SK-N-SH treated with all-trans-retinoic acid at 6 μM for 48 hours (cell line): ENCODE measurements around the gene RSAD1.
A peak's percentile ranks its signal among the peaks of the same experiment; 100 is the strongest.

ENCODE experiments used
- ATAC-seq: fragments of 200-7000 bp; cut with Tn5 transposase; 3 replicates; pipeline ENCODE4 v1.9.1; 2020; ENCODE audit warnings: mild to moderate bottlenecking, moderate library complexity
- ARNTL ChIP-seq: fragments of 450-650 bp; formaldehyde crosslinking; IDR thresholded peaks from 2 replicates; pipeline ENCODE4 v1.5.0; 2020; ENCODE audit warnings: low read depth, mild to moderate bottlenecking, moderate library complexity, borderline replicate concordance
- BACH2 ChIP-seq: fragments of 250-450 bp; sonication (Bioruptor Pico); IDR thresholded peaks from 2 replicates; pipeline ENCODE4 v1.9.0; 2021; ENCODE audit warnings: mild to moderate bottlenecking, borderline replicate concordance
- CREB5 ChIP-seq: fragments of 250-450 bp; sonication (Bioruptor Pico); IDR thresholded peaks from 2 replicates; pipeline ENCODE4 v1.5.1; 2020; ENCODE audit warnings: low read depth, mild to moderate bottlenecking, moderate library complexity
- CSDC2 ChIP-seq: fragments of 250-450 bp; sonication (Bioruptor Pico); IDR thresholded peaks from 2 replicates; pipeline ENCODE4 v1.5.0; 2020; ENCODE audit warnings: mild to moderate bottlenecking, moderate library complexity
- CSRNP3 ChIP-seq: fragments of 250-450 bp; sonication (Bioruptor Pico); IDR thresholded peaks from 2 replicates; pipeline ENCODE4 v1.5.1; 2021; ENCODE audit warnings: mild to moderate bottlenecking, moderate library complexity
- ESRRG ChIP-seq: fragments of 250-450 bp; sonication (Bioruptor Pico); IDR thresholded peaks from 2 replicates; pipeline ENCODE4 v1.6.1; 2021; ENCODE audit warnings: mild to moderate bottlenecking
- GLIS3 ChIP-seq: fragments of 250-450 bp; sonication (Bioruptor Pico); IDR thresholded peaks from 2 replicates; pipeline ENCODE4 v1.5.0; 2020; ENCODE audit warnings: mild to moderate bottlenecking, moderate library complexity
- ISL1 ChIP-seq: fragments of 250-450 bp; sonication (Bioruptor Pico); IDR thresholded peaks from 2 replicates; pipeline ENCODE4 v2.1.2; 2022; ENCODE audit warnings: mild to moderate bottlenecking, moderate library complexity
- OSR1 ChIP-seq: fragments of 250-450 bp; sonication (Bioruptor Pico); IDR thresholded peaks from 2 replicates; pipeline ENCODE4 v1.8.0; 2022; ENCODE audit warnings: moderate library complexity, mild to moderate bottlenecking, inconsistent platforms
- PATZ1 ChIP-seq: fragments of 250-450 bp; sonication (Bioruptor Pico); IDR thresholded peaks from 2 replicates; pipeline ENCODE4 v1.8.0; 2020; ENCODE audit warnings: mild to moderate bottlenecking, moderate library complexity, borderline replicate concordance
- POU6F1 ChIP-seq: fragments of 250-450 bp; sonication (Bioruptor Pico); IDR thresholded peaks from 2 replicates; pipeline ENCODE4 v1.8.0; 2021; ENCODE audit warnings: low read depth, mild to moderate bottlenecking, moderate library complexity, borderline replicate concordance
- PPARA ChIP-seq: fragments of 250-450 bp; sonication (Bioruptor Pico); IDR thresholded peaks from 2 replicates; pipeline ENCODE4 v1.5.0; 2020; ENCODE audit warnings: mild to moderate bottlenecking, borderline replicate concordance
- RARB ChIP-seq: fragments of 250-450 bp; sonication (Bioruptor Pico); IDR thresholded peaks from 2 replicates; pipeline ENCODE4 v1.8.0; 2021; ENCODE audit warnings: mild to moderate bottlenecking, moderate library complexity
- SNAI2 ChIP-seq: fragments of 250-450 bp; sonication (Bioruptor Pico); IDR thresholded peaks from 2 replicates; pipeline ENCODE4 v1.5.0; 2020; ENCODE audit warnings: mild to moderate bottlenecking, moderate library complexity
- TCF4 ChIP-seq: fragments of 250-450 bp; sonication (Bioruptor Pico); IDR thresholded peaks from 2 replicates; pipeline ENCODE4 v1.8.0; 2021; ENCODE audit warnings: mild to moderate bottlenecking, moderate library complexity, borderline replicate concordance
- TOX ChIP-seq: fragments of 250-450 bp; sonication (Bioruptor Pico); IDR thresholded peaks from 2 replicates; pipeline ENCODE4 v1.8.0; 2021; ENCODE audit warnings: mild to moderate bottlenecking, moderate library complexity, borderline replicate concordance
- ZC3H10 ChIP-seq: fragments of 250-450 bp; sonication (Bioruptor Pico); IDR thresholded peaks from 2 replicates; pipeline ENCODE4 v1.5.1; 2021; ENCODE audit warnings: mild to moderate bottlenecking, moderate library complexity
- ZFP3 ChIP-seq: fragments of 250-450 bp; sonication (Bioruptor Pico); IDR thresholded peaks from 2 replicates; pipeline ENCODE4 v1.5.0; 2020; ENCODE audit warnings: mild to moderate bottlenecking, moderate library complexity
- ZFP30 ChIP-seq: fragments of 450-650 bp; formaldehyde crosslinking; IDR thresholded peaks from 2 replicates; pipeline ENCODE4 v1.5.0; 2022; ENCODE audit warnings: mild to moderate bottlenecking, moderate library complexity
- ZNF565 ChIP-seq: fragments of 450-650 bp; formaldehyde crosslinking; conservative IDR thresholded peaks from 2 replicates; pipeline ENCODE4 v1.5.0; 2020; ENCODE audit warnings: low read depth, mild to moderate bottlenecking, moderate library complexity
- ZNF70 ChIP-seq: fragments of 450-650 bp; formaldehyde crosslinking; IDR thresholded peaks from 2 replicates; pipeline ENCODE4 v1.5.0; 2020; ENCODE audit warnings: mild to moderate bottlenecking, moderate library complexity
- ZNF8 ChIP-seq: fragments of 450-650 bp; formaldehyde crosslinking; IDR thresholded peaks from 2 replicates; pipeline ENCODE4 v1.5.0; 2020; ENCODE audit warnings: mild to moderate bottlenecking, moderate library complexity

Gene RSAD1

GRCh38 chr17:50479522-50480141 lies 972 bp downstream of the RSAD1 start:
- TF ChIP-seq ZNF8 (CRISPR knock-in tag) (no peak), GLIS3 (CRISPR knock-in tag) (no peak), CSDC2 (CRISPR knock-in tag) (no peak), ZC3H10 (CRISPR knock-in tag) (no peak)
- TF ChIP-seq, all 23 proteins: peak for 0
- peak; percentile 83 for ATAC-seq

- no peak for TF ChIP-seq OSR1
- no peak for ATAC-seq
Measured at GRCh38 chr17:50480142-50480764, 1.6 kb downstream of the RSAD1 start.

- ATAC-seq = no peak
Measured at GRCh38 chr17:50480854-50481490, 2.3 kb downstream of the RSAD1 start.

GRCh38 chr17:50481648-50482047 lies 3.0 kb downstream of the RSAD1 start:
- no peak for TF ChIP-seq ZFP30
- TF ChIP-seq ESRRG (CRISPR knock-in tag) = no peak
- no peak for TF ChIP-seq ISL1 (CRISPR knock-in tag)
- TF ChIP-seq ARNTL (CRISPR knock-in tag) = no peak
- no peak for TF ChIP-seq BACH2 (CRISPR knock-in tag)
- TF ChIP-seq OSR1 = no peak
- no peak for TF ChIP-seq ZNF8 (CRISPR knock-in tag)
- TF ChIP-seq GLIS3 (CRISPR knock-in tag) = no peak
- TF ChIP-seq SNAI2 = no peak
- no peak for TF ChIP-seq PPARA (CRISPR knock-in tag)
- no peak for TF ChIP-seq ZNF565 (CRISPR knock-in tag)
- no peak for TF ChIP-seq RARB (CRISPR knock-in tag)
- no peak for TF ChIP-seq CSRNP3 (CRISPR knock-in tag)
- ATAC-seq = no peak

More at GRCh38 chr17:50480854-50481490, 2.3 kb downstream of the RSAD1 start:
- TF ChIP-seq CREB5 (CRISPR knock-in tag) = no peak
- TF ChIP-seq ZFP3 = no peak
- no peak for TF ChIP-seq TOX (CRISPR knock-in tag)
- no peak for TF ChIP-seq TCF4 (CRISPR knock-in tag)
- no peak for TF ChIP-seq ZNF565 (CRISPR knock-in tag)
- no peak for TF ChIP-seq RARB (CRISPR knock-in tag)
- TF ChIP-seq ZNF8 (CRISPR knock-in tag) = no peak
- TF ChIP-seq ZNF70 = no peak
- TF ChIP-seq CSDC2 (CRISPR knock-in tag) = no peak
- TF ChIP-seq OSR1 = no peak
- no peak for TF ChIP-seq GLIS3 (CRISPR knock-in tag)
- no peak for TF ChIP-seq SNAI2
- no peak for TF ChIP-seq ARNTL (CRISPR knock-in tag)
- TF ChIP-seq ZFP30 = no peak
- TF ChIP-seq CSRNP3 (CRISPR knock-in tag) = no peak

- TF ChIP-seq CREB5 (CRISPR knock-in tag) = no peak
- TF ChIP-seq SNAI2 = no peak
- TF ChIP-seq POU6F1 (CRISPR knock-in tag) = no peak
- TF ChIP-seq CSDC2 (CRISPR knock-in tag) = no peak
- no peak for TF ChIP-seq ZC3H10 (CRISPR knock-in tag)
- TF ChIP-seq GLIS3 (CRISPR knock-in tag) = no peak
- TF ChIP-seq ZNF565 (CRISPR knock-in tag) = no peak
- TF ChIP-seq ARNTL (CRISPR knock-in tag) = no peak
- no peak for TF ChIP-seq PATZ1 (CRISPR knock-in tag)
- TF ChIP-seq, all 23 proteins: peak for 0
- ATAC-seq = no peak
Measured at GRCh38 chr17:50482110-50482509, 3.5 kb downstream of the RSAD1 start.
